ENCODE results near the gene BCL11B. TPM values are rescaled to one million over a fixed set of nuclear protein-coding genes. Genes with fewer than 3 reads are reported as not detected.
A peak's percentile ranks its signal among the peaks of the same experiment; 100 is the strongest.

The BCL11B gene
- polyA plus RNA-seq, 1 donor from 2014 or later = 0.38 TPM

DNA sequence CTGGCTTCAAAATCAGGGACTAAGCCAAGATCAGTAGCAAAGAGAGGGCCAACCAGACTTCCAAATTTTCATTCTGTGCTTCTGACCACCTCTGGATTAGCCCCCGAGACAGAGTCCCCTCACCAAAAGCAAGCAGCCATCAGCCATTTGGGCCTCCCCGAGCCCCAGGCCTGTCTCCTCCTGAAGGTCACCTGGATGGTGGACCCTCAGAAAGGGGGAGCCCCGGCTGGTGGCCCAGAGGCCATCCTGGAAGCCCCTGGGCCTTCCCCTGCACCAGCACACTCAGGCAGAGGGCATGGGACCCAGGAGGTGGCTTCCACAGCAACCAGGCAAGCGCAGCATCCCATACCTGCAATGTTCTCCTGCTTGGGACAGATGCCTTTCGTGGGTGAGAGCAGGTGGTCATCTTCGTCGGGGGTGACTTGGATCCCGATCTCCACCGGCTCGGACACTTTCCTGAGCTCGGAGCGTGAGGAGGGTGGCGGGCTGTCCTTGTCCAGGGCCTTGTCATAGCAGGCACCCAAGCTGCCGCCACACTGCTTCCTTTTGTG, 14.8 kb downstream of the BCL11B start:
- Mint-ChIP-seq H3K9me3 (peaks cover 0 to 4% (median 0%) of the 10 kb centered on the region in 3 donors), H3K36me3 (no peaks in the 10 kb centered on the region), H3K27ac (peak overlapping the region in 1 of 3 donors; percentile 31), H3K27me3 (peaks cover 33% of the 10 kb centered on the region), H3K4me3 (no peak overlapping the region), H3K4me1 (peaks cover 0 to 2% (median 1%) of the 10 kb centered on the region in 3 donors)

GRCh38 chr14:99256483-99256874, 15.5 kb downstream of the BCL11B start:
- Mint-ChIP-seq H3K36me3 (no peaks in the 10 kb centered on the region), H3K27ac (peak overlapping the region in 1 of 3 donors; percentile 23), H3K4me3 (no peak overlapping the region), H3K27me3 (peaks cover 31% of the 10 kb centered on the region), H3K9me3 (peaks cover 0 to 4% (median 0%) of the 10 kb centered on the region in 3 donors), H3K4me1 (peaks cover 0 to 2% (median 0%) of the 10 kb centered on the region in 3 donors)

DNA sequence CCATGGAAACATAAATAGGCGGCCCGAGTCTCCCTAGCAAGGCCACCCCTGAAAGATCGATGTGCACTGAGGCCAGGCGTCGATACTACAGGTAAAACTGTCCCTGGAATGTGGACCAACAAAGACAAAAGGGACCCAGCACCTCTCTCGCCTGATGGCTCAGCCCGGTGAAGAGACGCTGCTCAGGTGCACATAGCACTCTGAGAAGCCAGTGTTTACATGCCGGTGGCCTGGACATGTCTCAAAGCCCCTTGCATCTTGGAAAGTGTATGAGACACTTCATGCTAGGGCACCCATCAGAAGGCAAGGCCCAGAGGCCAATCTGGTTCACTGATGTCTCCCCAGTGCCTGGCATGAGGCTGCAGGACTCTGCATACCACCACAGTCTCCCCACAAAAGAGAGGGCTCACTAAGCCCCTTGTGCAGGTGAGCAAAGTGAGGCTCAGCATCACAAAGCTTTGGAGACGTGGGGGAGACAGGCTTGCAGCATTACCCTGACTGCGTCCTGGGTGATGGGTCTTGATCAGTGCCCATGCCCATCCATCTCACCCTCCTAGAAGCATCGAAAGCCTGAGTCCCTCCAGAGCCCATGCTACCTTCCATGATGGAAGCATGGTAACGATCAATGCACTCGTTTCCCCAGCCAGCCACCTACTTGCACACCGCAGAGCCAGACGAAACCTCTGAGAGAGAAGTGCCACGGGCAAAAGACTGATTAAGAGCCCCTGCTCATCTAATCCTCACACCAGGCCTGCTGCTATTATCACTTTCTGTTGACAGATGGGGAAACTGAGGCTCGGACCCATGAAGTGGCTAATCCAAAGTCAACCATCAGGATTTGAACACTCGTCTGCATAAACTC, 16.1 kb downstream of the BCL11B start:
- Mint-ChIP-seq H3K36me3 (no peaks in the 10 kb centered on the region), H3K9me3 (peaks cover 0 to 4% (median 0%) of the 10 kb centered on the region in 3 donors), H3K27ac (peak overlapping the region in 1 of 3 donors; percentile 23), H3K27me3 (peaks cover 27% of the 10 kb centered on the region), H3K4me3 (peak overlapping the region in 1 of 4 donors; percentile 28), H3K4me1 (no peaks in the 10 kb centered on the region)

DNA sequence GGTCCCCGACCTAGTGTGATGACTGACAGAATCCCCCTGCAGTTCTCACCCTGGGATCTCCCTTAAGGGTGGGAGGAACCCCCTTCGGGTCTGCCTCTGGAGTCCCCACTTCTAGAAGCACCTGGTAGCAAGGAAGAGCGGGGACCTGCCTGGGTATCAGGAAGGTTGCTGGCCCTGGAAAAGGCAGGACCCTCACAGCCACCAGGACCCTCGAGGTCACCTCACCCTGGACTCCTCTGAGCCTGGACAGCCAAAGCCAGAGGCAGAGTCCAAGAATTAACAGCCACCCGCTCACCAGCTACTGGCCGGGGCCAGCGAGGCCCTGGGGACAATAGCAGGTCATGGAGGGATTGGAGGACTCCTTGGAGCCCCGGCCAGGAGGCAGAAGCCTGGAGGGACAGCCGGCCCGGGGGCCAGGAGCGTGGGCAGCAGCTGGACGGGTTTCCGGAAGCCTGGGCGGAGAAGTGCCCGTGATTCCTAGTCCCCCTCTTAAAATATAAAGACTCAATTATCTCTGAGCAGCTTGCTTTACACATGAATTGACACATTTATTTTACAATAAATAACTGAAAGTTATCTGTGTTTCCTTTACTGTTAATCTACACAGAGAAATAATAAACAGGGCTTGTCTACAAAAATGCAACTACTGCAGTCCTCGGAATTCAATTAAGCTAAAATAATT, 17.5 kb downstream of the BCL11B start:
- no peaks in the 10 kb centered on the region for H3K36me3 Mint-ChIP-seq

GRCh38 chr14:99253890-99254289, 18.1 kb downstream of the BCL11B start:
- peak overlapping the region in 1 of 4 donors; percentile 21 for H3K4me3 Mint-ChIP-seq
- peak overlapping the region in 1 of 3 donors; percentile 43 for H3K27ac Mint-ChIP-seq
- H3K9me3 Mint-ChIP-seq = peaks cover 0 to 2% (median 0%) of the 10 kb centered on the region in 3 donors
- no peaks in the 10 kb centered on the region for H3K36me3 Mint-ChIP-seq
- peaks cover 0 to 2% (median 0%) of the 10 kb centered on the region in 3 donors for H3K4me1 Mint-ChIP-seq
- H3K27me3 Mint-ChIP-seq = peaks cover 23% of the 10 kb centered on the region

More for the DNA sequence above, 17.5 kb downstream of the BCL11B start:
- Mint-ChIP-seq H3K27ac (no peak overlapping the region), H3K4me1 (peaks cover 0 to 2% (median 0%) of the 10 kb centered on the region in 3 donors), H3K4me3 (no peak overlapping the region), H3K27me3 (peaks cover 27% of the 10 kb centered on the region), H3K9me3 (peaks cover 0 to 2% (median 0%) of the 10 kb centered on the region in 3 donors)

- no peaks in the 10 kb centered on the region for H3K36me3 Mint-ChIP-seq
- H3K9me3 Mint-ChIP-seq = no peaks in the 10 kb centered on the region
- H3K27ac Mint-ChIP-seq = peak overlapping the region in 2 of 3 donors; percentile 23 to 43
- peaks cover 26% of the 10 kb centered on the region for H3K27me3 Mint-ChIP-seq
- no peak overlapping the region for H3K4me3 Mint-ChIP-seq
- peaks cover 0 to 4% (median 0%) of the 10 kb centered on the region in 3 donors for H3K4me1 Mint-ChIP-seq
Measured at GRCh38 chr14:99252940-99253868, 18.8 kb downstream of the BCL11B start.

DNA sequence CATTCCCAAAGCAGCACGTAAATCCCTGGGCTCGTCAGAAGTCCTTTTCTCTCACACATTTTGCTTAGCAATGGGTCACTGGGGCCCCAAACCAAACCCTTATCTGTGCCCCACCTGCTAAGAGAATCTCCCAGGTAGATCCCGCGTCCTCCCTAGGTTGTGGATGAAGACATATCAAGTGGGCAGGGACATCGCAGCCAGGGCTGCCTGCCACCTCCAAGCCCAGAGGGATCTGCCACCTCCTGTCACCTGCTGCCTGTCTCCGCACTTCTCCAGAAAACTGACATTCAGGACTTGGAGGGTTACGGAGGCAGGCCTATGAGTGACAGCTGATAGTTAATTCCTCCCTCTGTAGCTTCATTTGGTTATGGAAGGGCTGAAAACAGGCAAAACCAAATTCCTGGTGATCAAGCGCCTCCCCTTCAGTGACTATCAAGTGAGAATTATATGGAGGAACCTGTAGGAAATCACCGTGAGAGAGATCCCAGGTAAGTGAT, 19.5 kb downstream of the BCL11B start:
- H3K4me1 Mint-ChIP-seq = peaks cover 0 to 4% (median 0%) of the 10 kb centered on the region in 3 donors

GRCh38 chr14:99251721-99252120, 20.3 kb downstream of the BCL11B start:
- Mint-ChIP-seq H3K4me3 (no peak overlapping the region), H3K27ac (peak overlapping the region in 1 of 3 donors; percentile 68), H3K36me3 (no peaks in the 10 kb centered on the region), H3K27me3 (peaks cover 31% of the 10 kb centered on the region), H3K4me1 (peaks cover 0 to 4% (median 2%) of the 10 kb centered on the region in 3 donors), H3K9me3 (no peaks in the 10 kb centered on the region)

More for the DNA sequence above, 19.5 kb downstream of the BCL11B start:
- Mint-ChIP-seq H3K4me3 (no peak overlapping the region), H3K27me3 (peaks cover 27% of the 10 kb centered on the region), H3K9me3 (no peaks in the 10 kb centered on the region), H3K36me3 (no peaks in the 10 kb centered on the region), H3K27ac (peak overlapping the region in 1 of 3 donors; percentile 68)

DNA sequence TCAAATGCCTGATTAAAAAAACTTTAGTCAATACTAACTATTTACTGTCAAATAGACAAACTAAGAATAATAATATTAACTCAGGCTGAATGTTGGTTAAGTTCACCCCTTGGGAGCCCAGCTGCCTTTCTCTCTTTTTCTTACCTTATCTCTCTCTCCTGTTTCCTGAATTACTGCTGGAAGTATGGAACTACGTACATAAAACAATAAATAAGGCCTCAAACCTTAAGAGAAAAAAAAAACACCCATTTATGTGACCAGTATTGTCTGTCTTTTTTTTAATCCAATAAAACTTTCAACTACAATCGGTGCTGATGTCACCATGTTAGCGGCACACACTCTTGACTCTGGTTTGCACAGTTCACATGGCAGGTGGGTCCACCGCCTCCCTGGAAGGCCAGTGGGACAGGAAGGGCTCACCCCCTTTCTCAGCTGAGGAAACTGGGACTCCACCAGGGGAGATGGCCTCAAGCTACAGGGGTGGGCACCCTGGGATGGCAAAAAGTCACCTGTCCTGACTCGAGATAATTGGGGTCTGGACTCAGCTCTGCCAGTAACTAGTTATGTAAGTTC, 21.3 kb downstream of the BCL11B start:
- H3K27me3 Mint-ChIP-seq = peaks cover 31% of the 10 kb centered on the region
- peak overlapping the region in 1 of 3 donors; percentile 72 for H3K27ac Mint-ChIP-seq
- H3K4me3 Mint-ChIP-seq = no peak overlapping the region
- H3K36me3 Mint-ChIP-seq = no peaks in the 10 kb centered on the region
- no peaks in the 10 kb centered on the region for H3K9me3 Mint-ChIP-seq
- peaks cover 0 to 4% (median 2%) of the 10 kb centered on the region in 3 donors for H3K4me1 Mint-ChIP-seq

DNA sequence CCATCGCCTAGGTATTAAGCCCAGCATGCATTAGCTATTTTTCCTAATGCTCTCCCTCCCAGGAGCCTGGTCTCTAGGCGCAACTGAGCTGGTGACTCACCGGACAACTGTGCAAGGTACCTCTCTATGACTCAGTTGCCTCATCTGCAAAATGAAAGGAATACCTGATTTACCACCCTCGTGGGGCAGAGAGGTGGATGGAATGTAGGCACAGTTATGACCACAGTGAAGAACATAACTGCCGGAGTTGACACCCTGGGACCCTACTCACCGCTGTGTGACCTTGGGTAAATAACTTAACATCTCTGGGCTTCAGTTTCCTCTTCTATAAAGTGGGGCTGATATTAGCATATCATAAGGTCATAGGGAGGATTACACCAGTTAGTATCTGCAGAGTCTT, 22.6 kb downstream of the BCL11B start:
- H3K4me1 Mint-ChIP-seq = peaks cover 0 to 4% (median 2%) of the 10 kb centered on the region in 3 donors
- H3K9me3 Mint-ChIP-seq = no peaks in the 10 kb centered on the region

DNA sequence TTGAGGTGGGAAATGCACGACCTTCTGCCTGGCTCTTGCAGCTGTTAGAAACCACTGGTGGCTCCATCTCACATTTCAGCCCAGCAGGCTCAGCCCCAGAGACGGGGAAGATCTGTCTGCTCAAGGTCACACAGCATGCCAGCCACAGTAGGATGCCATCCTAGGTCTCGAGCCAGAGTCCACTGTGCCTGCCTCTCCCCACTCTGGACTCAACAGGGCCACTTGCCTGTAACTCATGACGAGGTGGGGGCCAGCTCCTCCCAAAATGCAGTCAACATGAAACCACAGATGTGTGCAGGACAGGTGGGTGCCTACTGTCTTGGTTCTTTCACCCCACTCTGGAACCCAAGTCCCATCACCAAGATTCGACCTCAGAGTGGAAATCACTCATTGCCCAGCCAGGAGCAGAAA, 23.2 kb downstream of the BCL11B start:
- H3K4me3 Mint-ChIP-seq = peak overlapping the region in 1 of 4 donors; percentile 68
- no peaks in the 10 kb centered on the region for H3K9me3 Mint-ChIP-seq
- peaks cover 37% of the 10 kb centered on the region for H3K27me3 Mint-ChIP-seq
- H3K36me3 Mint-ChIP-seq = no peaks in the 10 kb centered on the region
- H3K27ac Mint-ChIP-seq = peak overlapping the region in 2 of 3 donors; percentile 58 to 81
- H3K4me1 Mint-ChIP-seq = peaks cover 0 to 4% (median 2%) of the 10 kb centered on the region in 3 donors

More for the DNA sequence above, 22.6 kb downstream of the BCL11B start:
- Mint-ChIP-seq H3K27me3 (peaks cover 36% of the 10 kb centered on the region), H3K36me3 (no peaks in the 10 kb centered on the region), H3K27ac (peak overlapping the region in 2 of 3 donors; percentile 23 to 58), H3K4me3 (peak overlapping the region in 2 of 4 donors; percentile 17 to 34)

GRCh38 chr14:99247772-99248171, 24.2 kb downstream of the BCL11B start:
- Mint-ChIP-seq H3K27ac (no peak overlapping the region), H3K4me1 (peaks cover 0 to 4% (median 2%) of the 10 kb centered on the region in 3 donors), H3K36me3 (no peaks in the 10 kb centered on the region), H3K9me3 (no peaks in the 10 kb centered on the region), H3K4me3 (no peak overlapping the region), H3K27me3 (peaks cover 38% of the 10 kb centered on the region)

- H3K27ac Mint-ChIP-seq = peak overlapping the region in 2 of 3 donors; percentile 46 to 81
Measured at GRCh38 chr14:99247101-99247729, 24.8 kb downstream of the BCL11B start.

More at GRCh38 chr14:99247101-99247729, 24.8 kb downstream of the BCL11B start:
- Mint-ChIP-seq H3K4me3 (peak overlapping the region in 1 of 4 donors; percentile 21), H3K9me3 (no peaks in the 10 kb centered on the region), H3K36me3 (no peaks in the 10 kb centered on the region), H3K4me1 (peaks cover 0 to 4% (median 2%) of the 10 kb centered on the region in 3 donors), H3K27me3 (peaks cover 36% of the 10 kb centered on the region)

Data from IgD-negative memory B cell (primary cell).